HepG2 (cell line): ENCODE results near the gene SBK1. TPM values are rescaled to one million over a fixed set of nuclear protein-coding genes. Genes with fewer than 3 reads are reported as not detected.
A peak's percentile ranks its signal among the peaks of the same experiment; 100 is the strongest.

Experiments
- BCL6 ChIP-seq: IDR thresholded peaks from 2 replicates; pipeline ENCODE4 v1.6.1; 2016; ENCODE audit warnings: missing genetic modification reagents, missing compliant biosample characterization
- FOSL2 ChIP-seq: sonication (generic); formaldehyde crosslinking; IDR thresholded peaks from 2 replicates; pipeline ENCODE4 v1.4.0; 2020; ENCODE audit warnings: missing genetic modification reagents
- MXI1 ChIP-seq: IDR thresholded peaks from 3 replicates; pipeline ENCODE4 v1.6.1; 2012; ENCODE audit warnings: low read depth, low read length, inconsistent platforms, borderline replicate concordance
- SCMH1 ChIP-seq: sonication (generic); formaldehyde crosslinking; IDR thresholded peaks from 2 replicates; pipeline ENCODE4 v1.9.0; 2021; ENCODE audit warnings: missing genetic modification reagents, mild to moderate bottlenecking, borderline replicate concordance
- SIN3A ChIP-seq: IDR thresholded peaks from 2 replicates; pipeline ENCODE4 v1.6.1; 2011; ENCODE audit warnings: low read depth, mild to moderate bottlenecking, control low read depth, low read length, borderline replicate concordance
- SRSF1 ChIP-seq: fragments of 200-400 bp; formaldehyde crosslinking; optimal IDR thresholded peaks from 2 replicates; pipeline ENCODE3; 2017; ENCODE audit warnings: mild to moderate bottlenecking, low read depth, low read length, moderate library complexity
- STAG1 ChIP-seq: sonication (generic); formaldehyde crosslinking; IDR thresholded peaks from 2 replicates; pipeline ENCODE4 v1.4.0; 2020; ENCODE audit warnings: missing genetic modification reagents
- TBL1XR1 ChIP-seq: fragments of 150-350 bp; IDR thresholded peaks from 2 replicates; pipeline ENCODE4 v1.6.1; 2014; ENCODE audit warnings: borderline replicate concordance, low read length; ENCODE audit not compliant: partially characterized antibody
- ZC3H13 ChIP-seq: sonication (generic); formaldehyde crosslinking; IDR thresholded peaks from 2 replicates; pipeline ENCODE4 v1.8.1; 2023; ENCODE audit warnings: mild to moderate bottlenecking, missing genetic modification reagents, moderate library complexity
- ZNF496 ChIP-seq: sonication (generic); formaldehyde crosslinking; IDR thresholded peaks from 2 replicates; pipeline ENCODE4 v1.8.1; 2023; ENCODE audit warnings: mild to moderate bottlenecking, moderate library complexity, missing genetic modification reagents; ENCODE audit not compliant: insufficient replicate concordance
- polyA plus RNA-seq, 8 experiments: library from polyadenylated mRNA; depleted of rRNA in 3 of 8; stranded (reverse) in 7 of 8; unstranded in 1 of 8; fragments of >200 nt; fragmentation: Illumina TruSeq in 4 of 8; extraction: Trizol in 4 of 8; gene quantifications; 2 replicates each; pipeline versions ENCODE4 v1.2.1 to v1.2.3, GENCODE V29; 2011 to 2016; ENCODE audit warnings: low read depth in 4 of 8, missing spikeins in 1 of 8, mixed read lengths in 1 of 8; ENCODE audit not compliant: insufficient read depth in 1 of 8
- total RNA-seq, 5 experiments: library from RNA; depleted of rRNA; stranded (reverse); fragments of >200 nt; fragmentation: Illumina TruSeq; extraction: Trizol; gene quantifications; 2 replicates each; pipeline ENCODE4 v1.2.3, GENCODE V29; 2016; ENCODE audit warnings: low read depth in 1 of 5
- TF ChIP-seq, protein P1 (sequence below): sonication (generic); formaldehyde crosslinking; IDR thresholded peaks from 2 replicates; pipeline ENCODE4 v1.4.0; 2020; ENCODE audit warnings: missing genetic modification reagents
- TF ChIP-seq, protein P2 (sequence below): sonication (generic); formaldehyde crosslinking; IDR thresholded peaks from 2 replicates; pipeline ENCODE4 v1.4.0; 2020; ENCODE audit warnings: mild to moderate bottlenecking, missing genetic modification reagents
- TF ChIP-seq, protein P3 (sequence below): IDR thresholded peaks from 2 replicates; pipeline ENCODE4 v1.6.1; 2016; ENCODE audit warnings: low read depth, missing genetic modification reagents, missing compliant biosample characterization
- TF ChIP-seq, protein P4 (sequence below): sonication (generic); formaldehyde crosslinking; IDR thresholded peaks from 2 replicates; pipeline ENCODE4 v1.8.1; 2023; ENCODE audit warnings: mild to moderate bottlenecking, missing genetic modification reagents
- TF ChIP-seq, protein P5 (sequence below): IDR thresholded peaks from 2 replicates; pipeline ENCODE4 v1.6.1; 2016; ENCODE audit warnings: missing compliant biosample characterization, missing genetic modification reagents, borderline replicate concordance

SBK1 gene
- total and polyA plus RNA-seq, 2 of the 13 experiments (the other 11 are each of a cell fraction or from before 2014, with no cell fraction given): 0.15 to 0.17 TPM

DNA sequence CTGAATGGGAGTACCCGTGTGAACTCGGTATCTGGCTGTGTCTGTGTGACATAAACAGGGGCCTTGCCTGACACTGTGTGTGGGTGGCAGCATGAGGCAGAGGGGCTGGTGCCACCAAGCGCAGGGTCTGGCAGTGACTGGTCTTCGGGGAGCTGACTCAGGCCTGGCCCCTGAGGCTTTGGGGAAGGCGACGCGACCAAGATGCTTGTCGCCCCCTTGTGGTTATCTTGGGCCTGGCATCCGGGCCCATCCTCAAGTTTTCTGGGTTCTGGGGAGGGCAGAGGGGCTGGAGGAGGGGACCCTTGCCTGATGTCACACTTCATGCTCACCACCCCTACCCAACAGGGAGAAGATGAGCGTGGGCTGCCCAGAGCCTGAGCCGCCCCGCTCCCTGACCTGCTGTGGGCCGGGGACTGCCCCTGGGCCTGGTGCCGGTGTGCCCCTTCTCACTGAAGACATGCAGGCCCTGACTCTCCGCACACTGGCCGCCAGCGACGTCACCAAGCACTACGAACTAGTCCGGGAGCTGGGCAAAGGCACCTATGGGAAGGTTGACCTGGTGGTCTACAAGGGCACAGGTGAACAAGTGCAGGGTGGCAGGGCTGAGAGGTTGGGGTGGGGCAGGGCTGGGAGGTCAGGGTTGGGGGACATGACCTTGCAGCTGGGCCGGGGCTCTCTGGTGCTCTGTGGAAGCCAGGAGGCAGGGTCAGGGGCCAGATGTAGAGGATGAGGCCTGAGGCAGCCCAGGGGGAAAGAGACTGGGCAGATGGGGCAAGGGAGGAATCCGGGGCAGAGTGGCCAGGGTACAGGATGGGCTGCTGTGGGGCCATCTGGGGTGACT, 24.9 kb downstream of the SBK1 start (continued):
- TF ChIP-seq, protein P1, sequence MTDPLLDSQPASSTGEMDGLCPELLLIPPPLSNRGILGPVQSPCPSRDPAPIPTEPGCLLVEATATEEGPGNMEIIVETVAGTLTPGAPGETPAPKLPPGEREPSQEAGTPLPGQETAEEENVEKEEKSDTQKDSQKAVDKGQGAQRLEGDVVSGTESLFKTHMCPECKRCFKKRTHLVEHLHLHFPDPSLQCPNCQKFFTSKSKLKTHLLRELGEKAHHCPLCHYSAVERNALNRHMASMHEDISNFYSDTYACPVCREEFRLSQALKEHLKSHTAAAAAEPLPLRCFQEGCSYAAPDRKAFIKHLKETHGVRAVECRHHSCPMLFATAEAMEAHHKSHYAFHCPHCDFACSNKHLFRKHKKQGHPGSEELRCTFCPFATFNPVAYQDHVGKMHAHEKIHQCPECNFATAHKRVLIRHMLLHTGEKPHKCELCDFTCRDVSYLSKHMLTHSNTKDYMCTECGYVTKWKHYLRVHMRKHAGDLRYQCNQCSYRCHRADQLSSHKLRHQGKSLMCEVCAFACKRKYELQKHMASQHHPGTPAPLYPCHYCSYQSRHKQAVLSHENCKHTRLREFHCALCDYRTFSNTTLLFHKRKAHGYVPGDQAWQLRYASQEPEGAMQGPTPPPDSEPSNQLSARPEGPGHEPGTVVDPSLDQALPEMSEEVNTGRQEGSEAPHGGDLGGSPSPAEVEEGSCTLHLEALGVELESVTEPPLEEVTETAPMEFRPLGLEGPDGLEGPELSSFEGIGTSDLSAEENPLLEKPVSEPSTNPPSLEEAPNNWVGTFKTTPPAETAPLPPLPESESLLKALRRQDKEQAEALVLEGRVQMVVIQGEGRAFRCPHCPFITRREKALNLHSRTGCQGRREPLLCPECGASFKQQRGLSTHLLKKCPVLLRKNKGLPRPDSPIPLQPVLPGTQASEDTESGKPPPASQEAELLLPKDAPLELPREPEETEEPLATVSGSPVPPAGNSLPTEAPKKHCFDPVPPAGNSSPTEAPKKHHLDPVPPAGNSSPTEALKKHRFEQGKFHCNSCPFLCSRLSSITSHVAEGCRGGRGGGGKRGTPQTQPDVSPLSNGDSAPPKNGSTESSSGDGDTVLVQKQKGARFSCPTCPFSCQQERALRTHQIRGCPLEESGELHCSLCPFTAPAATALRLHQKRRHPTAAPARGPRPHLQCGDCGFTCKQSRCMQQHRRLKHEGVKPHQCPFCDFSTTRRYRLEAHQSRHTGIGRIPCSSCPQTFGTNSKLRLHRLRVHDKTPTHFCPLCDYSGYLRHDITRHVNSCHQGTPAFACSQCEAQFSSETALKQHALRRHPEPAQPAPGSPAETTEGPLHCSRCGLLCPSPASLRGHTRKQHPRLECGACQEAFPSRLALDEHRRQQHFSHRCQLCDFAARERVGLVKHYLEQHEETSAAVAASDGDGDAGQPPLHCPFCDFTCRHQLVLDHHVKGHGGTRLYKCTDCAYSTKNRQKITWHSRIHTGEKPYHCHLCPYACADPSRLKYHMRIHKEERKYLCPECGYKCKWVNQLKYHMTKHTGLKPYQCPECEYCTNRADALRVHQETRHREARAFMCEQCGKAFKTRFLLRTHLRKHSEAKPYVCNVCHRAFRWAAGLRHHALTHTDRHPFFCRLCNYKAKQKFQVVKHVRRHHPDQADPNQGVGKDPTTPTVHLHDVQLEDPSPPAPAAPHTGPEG: no peak
- TF ChIP-seq ZC3H13 (CRISPR knock-in tag): no peak
- peak; percentile 67 for TF ChIP-seq FOSL2
- no peak for TF ChIP-seq BCL6
- TF ChIP-seq SIN3A: no peak
- TF ChIP-seq, protein P2, sequence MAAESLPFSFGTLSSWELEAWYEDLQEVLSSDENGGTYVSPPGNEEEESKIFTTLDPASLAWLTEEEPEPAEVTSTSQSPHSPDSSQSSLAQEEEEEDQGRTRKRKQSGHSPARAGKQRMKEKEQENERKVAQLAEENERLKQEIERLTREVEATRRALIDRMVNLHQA (CRISPR knock-in tag): no peak
- TF ChIP-seq, protein P3, sequence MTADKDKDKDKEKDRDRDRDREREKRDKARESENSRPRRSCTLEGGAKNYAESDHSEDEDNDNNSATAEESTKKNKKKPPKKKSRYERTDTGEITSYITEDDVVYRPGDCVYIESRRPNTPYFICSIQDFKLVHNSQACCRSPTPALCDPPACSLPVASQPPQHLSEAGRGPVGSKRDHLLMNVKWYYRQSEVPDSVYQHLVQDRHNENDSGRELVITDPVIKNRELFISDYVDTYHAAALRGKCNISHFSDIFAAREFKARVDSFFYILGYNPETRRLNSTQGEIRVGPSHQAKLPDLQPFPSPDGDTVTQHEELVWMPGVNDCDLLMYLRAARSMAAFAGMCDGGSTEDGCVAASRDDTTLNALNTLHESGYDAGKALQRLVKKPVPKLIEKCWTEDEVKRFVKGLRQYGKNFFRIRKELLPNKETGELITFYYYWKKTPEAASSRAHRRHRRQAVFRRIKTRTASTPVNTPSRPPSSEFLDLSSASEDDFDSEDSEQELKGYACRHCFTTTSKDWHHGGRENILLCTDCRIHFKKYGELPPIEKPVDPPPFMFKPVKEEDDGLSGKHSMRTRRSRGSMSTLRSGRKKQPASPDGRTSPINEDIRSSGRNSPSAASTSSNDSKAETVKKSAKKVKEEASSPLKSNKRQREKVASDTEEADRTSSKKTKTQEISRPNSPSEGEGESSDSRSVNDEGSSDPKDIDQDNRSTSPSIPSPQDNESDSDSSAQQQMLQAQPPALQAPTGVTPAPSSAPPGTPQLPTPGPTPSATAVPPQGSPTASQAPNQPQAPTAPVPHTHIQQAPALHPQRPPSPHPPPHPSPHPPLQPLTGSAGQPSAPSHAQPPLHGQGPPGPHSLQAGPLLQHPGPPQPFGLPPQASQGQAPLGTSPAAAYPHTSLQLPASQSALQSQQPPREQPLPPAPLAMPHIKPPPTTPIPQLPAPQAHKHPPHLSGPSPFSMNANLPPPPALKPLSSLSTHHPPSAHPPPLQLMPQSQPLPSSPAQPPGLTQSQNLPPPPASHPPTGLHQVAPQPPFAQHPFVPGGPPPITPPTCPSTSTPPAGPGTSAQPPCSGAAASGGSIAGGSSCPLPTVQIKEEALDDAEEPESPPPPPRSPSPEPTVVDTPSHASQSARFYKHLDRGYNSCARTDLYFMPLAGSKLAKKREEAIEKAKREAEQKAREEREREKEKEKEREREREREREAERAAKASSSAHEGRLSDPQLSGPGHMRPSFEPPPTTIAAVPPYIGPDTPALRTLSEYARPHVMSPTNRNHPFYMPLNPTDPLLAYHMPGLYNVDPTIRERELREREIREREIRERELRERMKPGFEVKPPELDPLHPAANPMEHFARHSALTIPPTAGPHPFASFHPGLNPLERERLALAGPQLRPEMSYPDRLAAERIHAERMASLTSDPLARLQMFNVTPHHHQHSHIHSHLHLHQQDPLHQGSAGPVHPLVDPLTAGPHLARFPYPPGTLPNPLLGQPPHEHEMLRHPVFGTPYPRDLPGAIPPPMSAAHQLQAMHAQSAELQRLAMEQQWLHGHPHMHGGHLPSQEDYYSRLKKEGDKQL (CRISPR knock-in tag): no peak
- no peak for TF ChIP-seq SRSF1
- TF ChIP-seq MXI1: no peak
- TF ChIP-seq SCMH1: no peak
- no peak for TF ChIP-seq TBL1XR1
- TF ChIP-seq STAG1: peak; percentile 86
- TF ChIP-seq ZNF496 (CRISPR knock-in tag): no peak
- TF ChIP-seq, protein P4, sequence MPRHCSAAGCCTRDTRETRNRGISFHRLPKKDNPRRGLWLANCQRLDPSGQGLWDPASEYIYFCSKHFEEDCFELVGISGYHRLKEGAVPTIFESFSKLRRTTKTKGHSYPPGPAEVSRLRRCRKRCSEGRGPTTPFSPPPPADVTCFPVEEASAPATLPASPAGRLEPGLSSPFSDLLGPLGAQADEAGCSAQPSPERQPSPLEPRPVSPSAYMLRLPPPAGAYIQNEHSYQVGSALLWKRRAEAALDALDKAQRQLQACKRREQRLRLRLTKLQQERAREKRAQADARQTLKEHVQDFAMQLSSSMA (CRISPR knock-in tag): no peak
- TF ChIP-seq, protein P5, sequence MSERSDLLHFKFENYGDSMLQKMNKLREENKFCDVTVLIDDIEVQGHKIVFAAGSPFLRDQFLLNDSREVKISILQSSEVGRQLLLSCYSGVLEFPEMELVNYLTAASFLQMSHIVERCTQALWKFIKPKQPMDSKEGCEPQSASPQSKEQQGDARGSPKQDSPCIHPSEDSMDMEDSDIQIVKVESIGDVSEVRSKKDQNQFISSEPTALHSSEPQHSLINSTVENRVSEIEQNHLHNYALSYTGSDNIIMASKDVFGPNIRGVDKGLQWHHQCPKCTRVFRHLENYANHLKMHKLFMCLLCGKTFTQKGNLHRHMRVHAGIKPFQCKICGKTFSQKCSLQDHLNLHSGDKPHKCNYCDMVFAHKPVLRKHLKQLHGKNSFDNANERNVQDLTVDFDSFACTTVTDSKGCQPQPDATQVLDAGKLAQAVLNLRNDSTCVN (CRISPR knock-in tag): no peak
